Measurements from ENCODE around the gene GTF3A. TPM values are rescaled to one million over a fixed set of nuclear protein-coding genes. Genes with fewer than 3 reads are reported as not detected.

Gene GTF3A
- total RNA-seq, 2 donors from 2014 or later: 70.4 to 86.4 TPM

DNA sequence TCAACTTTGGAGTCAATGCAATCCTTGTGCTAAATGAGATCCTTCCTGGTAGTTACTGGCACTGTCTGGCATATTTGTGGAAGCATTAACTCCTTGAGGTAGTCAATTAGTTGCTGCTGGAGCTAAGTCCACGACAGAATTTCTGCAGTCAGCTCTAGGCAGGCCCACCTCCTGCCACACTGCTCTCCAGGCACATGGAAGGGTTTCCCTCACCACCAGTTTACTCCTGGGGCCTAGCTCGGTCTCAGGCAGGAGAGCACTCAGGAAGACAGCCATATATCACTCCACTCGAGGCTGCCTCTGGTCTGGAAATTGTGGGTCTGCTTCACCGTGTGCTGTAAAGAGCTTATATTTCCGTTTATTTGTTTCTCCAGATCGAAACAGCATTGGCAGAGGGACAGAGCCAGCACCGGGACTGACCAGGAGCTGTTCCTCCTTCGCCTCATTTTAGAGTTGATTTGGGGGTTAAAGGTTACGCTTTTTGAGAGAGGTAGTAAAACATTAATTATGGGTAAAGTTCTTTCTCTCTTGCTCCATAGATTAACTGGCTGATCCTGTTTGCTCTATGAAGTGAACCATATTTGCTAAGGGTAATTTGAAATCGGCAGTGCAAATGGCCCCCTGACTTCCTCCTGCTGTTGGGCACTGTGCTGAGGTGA lies 20.6 kb upstream of the GTF3A start:
- Histone ChIP-seq H3K36me3 (no peaks in the 10 kb centered on the region), H3K4me1 (ENCODE audit: control insufficient read depth in 1 of 2, low read depth in 2 of 2) (peaks cover 5 to 14% of the 10 kb centered on the region in 2 donors), H3K4me3 (no peak overlapping the region), H3K27me3 (replicated peaks; ENCODE audit: insufficient read depth) (no peaks in the 10 kb centered on the region), H3K9me3 (no peaks in the 10 kb centered on the region), H3K27ac (peak overlapping the region; percentile 29 to 77)
- no peak for TF ChIP-seq CTCF (IDR thresholded peaks at IDR 0.05)
- ATAC-seq (ENCODE audit: insufficient number of reproducible peaks, low FRiP score, low read depth) (no peak), DNase-seq (ENCODE audit: low spot score) (no peak)

GRCh38 chr13:27404680-27405079 lies 19.7 kb upstream of the GTF3A start:
- no peak for TF ChIP-seq CTCF (IDR thresholded peaks at IDR 0.05)
- no peaks in the 10 kb centered on the region for H3K36me3 ChIP-seq
- no peaks in the 10 kb centered on the region for H3K27me3 ChIP-seq (replicated peaks; ENCODE audit: insufficient read depth)

DNA sequence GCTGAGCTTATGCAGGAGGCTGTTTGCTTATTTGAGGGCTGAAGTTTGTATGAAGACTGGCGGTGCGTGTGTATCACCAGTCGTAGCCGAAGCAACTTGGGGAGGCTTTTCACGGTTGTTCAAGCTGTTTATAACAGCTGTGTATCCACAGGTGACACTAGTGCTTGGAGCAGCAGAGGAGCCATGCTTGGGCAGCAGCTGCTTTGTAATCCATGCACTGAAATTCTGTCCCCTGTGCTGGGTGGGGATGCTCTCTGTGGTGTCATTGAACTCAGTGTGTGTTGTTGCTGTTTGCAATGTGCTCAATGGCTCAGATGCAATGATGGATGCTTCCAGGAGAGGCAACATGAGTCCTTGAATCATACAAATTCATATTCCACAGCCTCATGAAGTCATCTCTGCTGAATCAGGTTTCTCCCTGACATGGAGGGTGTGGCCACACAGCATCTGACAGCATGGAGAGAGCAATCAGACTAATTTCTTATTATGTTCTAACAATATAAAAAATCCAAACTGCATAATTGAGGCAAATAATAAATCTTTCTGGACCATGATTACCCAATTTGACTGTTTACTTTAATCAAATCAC lies 18.8 kb upstream of the GTF3A start:
- Histone ChIP-seq H3K27ac (no peak overlapping the region), H3K27me3 (replicated peaks; ENCODE audit: insufficient read depth) (no peaks in the 10 kb centered on the region), H3K4me1 (ENCODE audit: control insufficient read depth in 1 of 2, low read depth in 2 of 2) (peaks cover 5 to 14% of the 10 kb centered on the region in 2 donors), H3K4me3 (no peak overlapping the region), H3K36me3 (no peaks in the 10 kb centered on the region), H3K9me3 (no peaks in the 10 kb centered on the region)
- DNase-seq (ENCODE audit: low spot score) (no peak), ATAC-seq (ENCODE audit: insufficient number of reproducible peaks, low FRiP score, low read depth) (no peak)
- TF ChIP-seq CTCF (IDR thresholded peaks at IDR 0.05): no peak

More at GRCh38 chr13:27404680-27405079, 19.7 kb upstream of the GTF3A start:
- no peak overlapping the region for H3K27ac ChIP-seq
- H3K4me1 ChIP-seq (ENCODE audit: control insufficient read depth in 1 of 2, low read depth in 2 of 2): peaks cover 5 to 14% of the 10 kb centered on the region in 2 donors
- no peak for ATAC-seq (ENCODE audit: insufficient number of reproducible peaks, low FRiP score, low read depth)
- no peaks in the 10 kb centered on the region for H3K9me3 ChIP-seq
- H3K4me3 ChIP-seq: no peak overlapping the region
- no peak for DNase-seq (ENCODE audit: low spot score)

GRCh38 chr13:27406178-27406939 lies 18.1 kb upstream of the GTF3A start:
- H3K27me3 ChIP-seq (replicated peaks; ENCODE audit: insufficient read depth): no peaks in the 10 kb centered on the region
- H3K4me3 ChIP-seq: no peak overlapping the region
- no peaks in the 10 kb centered on the region for H3K36me3 ChIP-seq
- H3K9me3 ChIP-seq: no peaks in the 10 kb centered on the region
- DNase-seq (ENCODE audit: low spot score) (no peak), ATAC-seq (ENCODE audit: insufficient number of reproducible peaks, low FRiP score, low read depth) (no peak)
- TF ChIP-seq CTCF (IDR thresholded peaks at IDR 0.05): peak; percentile 33
- H3K4me1 ChIP-seq (ENCODE audit: control insufficient read depth in 1 of 2, low read depth in 2 of 2): peaks cover 5 to 14% of the 10 kb centered on the region in 2 donors
- H3K27ac ChIP-seq: no peak overlapping the region

GRCh38 chr13:27408074-27408473 lies 16.3 kb upstream of the GTF3A start:
- DNase-seq (ENCODE audit: low spot score): no peak
- H3K27ac ChIP-seq: no peak overlapping the region
- no peaks in the 10 kb centered on the region for H3K9me3 ChIP-seq
- ATAC-seq (ENCODE audit: insufficient number of reproducible peaks, low FRiP score, low read depth): no peak
- H3K4me1 ChIP-seq (ENCODE audit: control insufficient read depth in 1 of 2, low read depth in 2 of 2): peaks cover 5 to 11% of the 10 kb centered on the region in 2 donors
- H3K36me3 ChIP-seq: no peaks in the 10 kb centered on the region
- H3K27me3 ChIP-seq (replicated peaks; ENCODE audit: insufficient read depth): no peaks in the 10 kb centered on the region
- no peak for TF ChIP-seq CTCF (IDR thresholded peaks at IDR 0.05)
- no peak overlapping the region for H3K4me3 ChIP-seq

Data from thoracic aorta (tissue), 2 donors.